Erythroblast (primary cell): ENCODE measurements around the gene SAPCD2.

Source experiments
- DNase-seq, 2 experiments: peaks; one replicate each; lab custom pipeline; 2025; lab: John Stamatoyannopoulos, UW
- GATA1 ChIP-seq: IDR thresholded peaks from 2 replicates; pipeline ENCODE4 v1.6.1; 2011; ENCODE audit warnings: low read depth, mild to moderate bottlenecking, control low read depth, low read length, moderate library complexity
- POLR2A ChIP-seq: IDR thresholded peaks from 2 replicates; pipeline ENCODE4 v1.6.1; 2011; ENCODE audit warnings: mild to moderate bottlenecking, low read length

SAPCD2 gene

GRCh38 chr9:137017791-137018497, 52.4 kb downstream of the SAPCD2 start:
- TF ChIP-seq GATA1, result no peak
- no peak for TF ChIP-seq POLR2A
- no peak for DNase-seq

- TF ChIP-seq GATA1 (no peak), POLR2A (no peak)
- no peak for DNase-seq
Measured at GRCh38 chr9:137017071-137017470, 53.3 kb downstream of the SAPCD2 start.

- DNase-seq, result no peak
- TF ChIP-seq GATA1 (no peak), POLR2A (no peak)
Measured at GRCh38 chr9:137016436-137016835, 53.9 kb downstream of the SAPCD2 start.

- no peak for TF ChIP-seq POLR2A
- TF ChIP-seq GATA1, result no peak
- DNase-seq, result no peak
Measured at GRCh38 chr9:137015976-137016375, 54.4 kb downstream of the SAPCD2 start.

- no peak for DNase-seq
Measured at GRCh38 chr9:137015540-137015930, 54.8 kb downstream of the SAPCD2 start.

GRCh38 chr9:137014776-137015539, 55.4 kb downstream of the SAPCD2 start:
- no peak for DNase-seq

More at GRCh38 chr9:137015540-137015930, 54.8 kb downstream of the SAPCD2 start:
- TF ChIP-seq POLR2A (no peak), GATA1 (no peak)

GRCh38 chr9:137014166-137014565, 56.2 kb downstream of the SAPCD2 start:
- DNase-seq, result no peak
- TF ChIP-seq POLR2A, result no peak
- TF ChIP-seq GATA1, result no peak

More at GRCh38 chr9:137014776-137015539, 55.4 kb downstream of the SAPCD2 start:
- TF ChIP-seq POLR2A, result no peak
- no peak for TF ChIP-seq GATA1

- no peak for DNase-seq
- no peak for TF ChIP-seq POLR2A
- TF ChIP-seq GATA1, result no peak
Measured at GRCh38 chr9:137013571-137013940, 56.8 kb downstream of the SAPCD2 start.

GRCh38 chr9:137012694-137013570, 57.4 kb downstream of the SAPCD2 start:
- peak in 1 of 2 experiments; percentile 30 for DNase-seq
- TF ChIP-seq POLR2A (no peak), GATA1 (no peak)
